Colonic mucosa (tissue), 4 donors: ENCODE data around the gene SLC39A11. TPM values are rescaled to one million over a fixed set of nuclear protein-coding genes. Genes with fewer than 3 reads are reported as not detected.

ENCODE experiments used
- DNase-seq: peaks from one replicate; pipeline ENCODE4 v3.0.0-alpha.2; 2020
- H3K27ac ChIP-seq: fragments of 200-600 bp; one replicate; pipeline ENCODE4 v1.8.0; 2021
- H3K27me3 ChIP-seq: fragments of 200-600 bp; one replicate; pipeline ENCODE4 v1.8.0; 2021
- H3K36me3 ChIP-seq: fragments of 200-600 bp; one replicate; pipeline ENCODE4 v1.8.0; 2021
- H3K4me1 ChIP-seq: fragments of 200-600 bp; one replicate; pipeline ENCODE4 v1.8.0; 2021; ENCODE audit warnings: mild to moderate bottlenecking
- H3K4me3 ChIP-seq: fragments of 200-600 bp; one replicate; pipeline ENCODE4 v1.8.0; 2021
- H3K9ac ChIP-seq, 2 donors: one replicate each; pipeline ENCODE4 v1.7.0; 2013; ENCODE audit warnings: control low read depth in 2 of 2, low read depth in 2 of 2, low read length in 2 of 2
- H3K9me3 ChIP-seq: fragments of 200-600 bp; one replicate; pipeline ENCODE4 v1.8.0; 2021
- intact Hi-C: fragments of 100-400 bp; cut with DNase I; formaldehyde crosslinking; loops from one replicate; pipeline ENCODE4 v1.14.1; 2022
- total RNA-seq, 2 donors: library from RNA; stranded (reverse); fragmentation: NEBNext Ultra II Directional in 1 of 2; extraction: Animal tissue kit (Norgen Biotek cat#: 25700) in 1 of 2; gene quantifications; one replicate each; pipeline ENCODE4 v1.2.1, GENCODE V29; 2021
- TF ChIP-seq, protein P1 (sequence below): fragments of 200-600 bp; IDR thresholded peaks from one replicate; pipeline ENCODE4 v1.8.0; 2022; ENCODE audit warnings: antibody characterized with exemption, mild to moderate bottlenecking
- donor health status: healthy.
- donor health status: DM: no; HTN: no; CAD: no.
- donor health status: DM: no; HTN: no; CAD: no.

SLC39A11 gene
- total RNA-seq, 2 donors from 2014 or later = 57.7 to 60.0 TPM

DNA sequence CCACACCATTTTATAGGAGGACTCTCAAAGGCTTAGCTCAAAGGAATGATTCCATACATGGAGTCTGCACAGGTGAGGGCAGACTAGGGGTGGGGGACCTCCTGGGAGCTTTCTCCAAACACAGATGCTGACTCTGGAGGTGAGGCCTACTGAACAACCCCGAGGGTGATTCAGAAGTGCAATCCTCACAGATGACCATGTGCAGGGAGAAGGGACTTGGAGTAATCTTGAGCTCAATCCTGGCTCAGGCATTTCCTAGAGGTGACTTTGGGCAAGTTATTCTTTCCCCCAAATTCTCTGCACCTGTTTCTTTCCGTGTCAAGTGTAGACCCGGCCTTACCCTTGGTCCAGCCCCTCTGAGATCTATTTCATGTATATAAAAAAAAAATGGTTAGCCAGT, 401.5 kb downstream of the SLC39A11 start:
- DNase-seq = no peak
- Histone ChIP-seq H3K4me1 (no peaks in the 10 kb centered on the region), H3K36me3 (no peaks in the 10 kb centered on the region), H3K27ac (no peak overlapping the region), H3K9ac (no peak overlapping the region), H3K27me3 (no peaks in the 10 kb centered on the region), H3K4me3 (no peak overlapping the region), H3K9me3 (no peaks in the 10 kb centered on the region)
- TF ChIP-seq, protein P1, sequence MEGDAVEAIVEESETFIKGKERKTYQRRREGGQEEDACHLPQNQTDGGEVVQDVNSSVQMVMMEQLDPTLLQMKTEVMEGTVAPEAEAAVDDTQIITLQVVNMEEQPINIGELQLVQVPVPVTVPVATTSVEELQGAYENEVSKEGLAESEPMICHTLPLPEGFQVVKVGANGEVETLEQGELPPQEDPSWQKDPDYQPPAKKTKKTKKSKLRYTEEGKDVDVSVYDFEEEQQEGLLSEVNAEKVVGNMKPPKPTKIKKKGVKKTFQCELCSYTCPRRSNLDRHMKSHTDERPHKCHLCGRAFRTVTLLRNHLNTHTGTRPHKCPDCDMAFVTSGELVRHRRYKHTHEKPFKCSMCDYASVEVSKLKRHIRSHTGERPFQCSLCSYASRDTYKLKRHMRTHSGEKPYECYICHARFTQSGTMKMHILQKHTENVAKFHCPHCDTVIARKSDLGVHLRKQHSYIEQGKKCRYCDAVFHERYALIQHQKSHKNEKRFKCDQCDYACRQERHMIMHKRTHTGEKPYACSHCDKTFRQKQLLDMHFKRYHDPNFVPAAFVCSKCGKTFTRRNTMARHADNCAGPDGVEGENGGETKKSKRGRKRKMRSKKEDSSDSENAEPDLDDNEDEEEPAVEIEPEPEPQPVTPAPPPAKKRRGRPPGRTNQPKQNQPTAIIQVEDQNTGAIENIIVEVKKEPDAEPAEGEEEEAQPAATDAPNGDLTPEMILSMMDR = no peak
- intact Hi-C loops = no loop called here

DNA sequence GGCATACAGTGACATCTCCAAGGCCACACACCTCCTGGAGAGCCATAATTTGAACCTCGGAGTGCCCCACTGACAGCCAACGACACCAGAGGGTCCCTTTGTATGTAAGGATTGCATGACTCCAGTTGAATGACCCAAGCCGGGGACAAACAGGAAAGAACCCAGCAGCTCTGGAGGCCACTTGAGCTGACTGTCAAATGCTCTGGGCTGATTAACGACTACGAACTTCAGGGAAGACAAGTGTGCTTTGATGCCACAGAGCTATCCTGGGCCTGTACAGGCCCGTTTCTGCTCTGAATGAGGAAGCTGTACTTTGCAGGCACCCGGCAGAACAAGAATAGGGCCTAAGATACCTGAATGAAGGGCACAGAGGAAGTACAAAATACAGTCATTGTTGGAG, 404.6 kb downstream of the SLC39A11 start:
- no peaks in the 10 kb centered on the region for H3K9me3 ChIP-seq
- no peak overlapping the region for H3K27ac ChIP-seq
- H3K9ac ChIP-seq = no peak overlapping the region
- TF ChIP-seq, protein P1 = no peak
- intact Hi-C loops = no loop called here
- H3K4me3 ChIP-seq = no peak overlapping the region
- DNase-seq = no peak
- no peaks in the 10 kb centered on the region for H3K36me3 ChIP-seq
- H3K27me3 ChIP-seq = no peaks in the 10 kb centered on the region
- no peaks in the 10 kb centered on the region for H3K4me1 ChIP-seq

DNA sequence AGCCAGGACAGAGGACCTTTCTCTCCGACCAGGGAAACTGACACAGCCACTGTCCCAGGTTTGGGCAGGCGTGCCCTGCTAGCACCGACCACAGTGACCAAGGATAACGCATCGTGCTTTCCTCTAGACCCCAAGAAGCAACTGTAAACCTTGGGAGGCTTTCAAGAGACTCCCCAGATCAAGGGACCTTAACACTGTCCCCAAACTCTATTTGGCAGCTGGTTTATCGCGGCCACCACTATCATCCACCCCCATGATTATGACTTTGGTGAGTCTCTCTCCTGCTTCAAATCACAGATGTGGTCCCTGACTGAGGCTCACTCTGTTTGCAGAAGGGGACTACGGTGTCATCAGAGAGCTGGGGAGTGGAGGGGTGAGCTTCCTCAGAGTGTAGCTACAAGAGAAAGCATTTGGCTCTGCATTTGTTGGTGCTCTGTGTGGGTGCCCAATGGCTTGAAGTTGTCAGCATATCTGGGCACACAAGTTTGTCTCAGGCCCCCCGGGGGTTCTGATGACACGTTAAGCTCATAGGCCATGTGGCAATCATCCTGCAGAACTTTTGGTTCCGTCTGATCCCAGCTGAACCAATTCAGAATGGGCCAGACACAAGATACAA, 408.0 kb downstream of the SLC39A11 start:
- no peak overlapping the region for H3K9ac ChIP-seq
- TF ChIP-seq, protein P1 = no peak
- intact Hi-C loops = no loop called here
- no peak overlapping the region for H3K4me3 ChIP-seq
- no peaks in the 10 kb centered on the region for H3K4me1 ChIP-seq
- no peaks in the 10 kb centered on the region for H3K27me3 ChIP-seq
- DNase-seq = no peak
- H3K27ac ChIP-seq = peak overlapping the region; percentile 48
- no peaks in the 10 kb centered on the region for H3K36me3 ChIP-seq
- H3K9me3 ChIP-seq = no peaks in the 10 kb centered on the region

DNA sequence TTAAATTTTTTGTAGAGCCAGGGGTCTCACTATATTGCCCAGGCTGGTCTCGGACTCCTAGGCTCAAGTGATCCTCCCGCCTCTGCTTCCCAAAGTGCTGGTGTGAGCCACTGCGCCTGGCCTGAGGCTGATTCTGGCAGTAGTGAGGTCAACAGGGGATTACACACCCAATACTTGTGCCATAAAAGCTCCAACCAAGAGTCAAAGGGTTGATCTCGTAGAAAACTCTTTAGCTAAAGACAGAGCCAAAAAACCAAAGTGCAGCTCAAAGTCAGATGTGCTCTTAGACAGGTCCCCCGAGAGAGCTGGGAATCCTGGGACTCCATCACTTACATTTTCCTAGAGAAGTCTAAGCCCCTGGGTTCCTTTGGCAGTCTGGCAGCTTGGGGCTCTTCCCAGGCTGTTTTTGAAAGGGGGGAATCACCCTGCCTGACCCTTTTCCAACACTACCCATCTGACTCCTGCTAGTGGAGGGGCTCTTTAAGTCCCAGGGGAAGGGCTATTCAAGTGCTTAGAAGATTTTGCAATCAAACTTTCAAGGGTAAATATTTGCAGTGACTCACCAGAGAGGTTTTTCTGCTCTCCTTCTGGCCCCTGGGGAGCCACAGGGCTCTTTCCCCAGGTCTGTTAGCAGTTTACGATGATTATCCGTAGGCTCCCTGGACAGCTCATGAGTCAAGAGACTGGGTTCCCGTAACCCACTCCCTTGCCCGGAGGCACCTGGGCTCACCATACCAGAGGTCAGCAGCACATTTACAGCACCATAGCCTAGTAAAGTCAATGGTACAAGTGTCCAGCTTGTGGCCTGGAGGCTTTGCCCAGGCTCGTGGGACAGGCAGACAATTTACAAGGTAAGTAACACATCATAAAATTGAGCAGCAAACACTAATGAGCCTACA, 408.7 kb downstream of the SLC39A11 start:
- H3K9ac ChIP-seq = no peak overlapping the region
- no peaks in the 10 kb centered on the region for H3K4me1 ChIP-seq
- H3K36me3 ChIP-seq = no peaks in the 10 kb centered on the region
- H3K27ac ChIP-seq = peak overlapping the region; percentile 48
- TF ChIP-seq, protein P1 = no peak
- H3K9me3 ChIP-seq = no peaks in the 10 kb centered on the region
- no peaks in the 10 kb centered on the region for H3K27me3 ChIP-seq
- DNase-seq = peak; percentile 59
- intact Hi-C loops = no loop called here
- no peak overlapping the region for H3K4me3 ChIP-seq

DNA sequence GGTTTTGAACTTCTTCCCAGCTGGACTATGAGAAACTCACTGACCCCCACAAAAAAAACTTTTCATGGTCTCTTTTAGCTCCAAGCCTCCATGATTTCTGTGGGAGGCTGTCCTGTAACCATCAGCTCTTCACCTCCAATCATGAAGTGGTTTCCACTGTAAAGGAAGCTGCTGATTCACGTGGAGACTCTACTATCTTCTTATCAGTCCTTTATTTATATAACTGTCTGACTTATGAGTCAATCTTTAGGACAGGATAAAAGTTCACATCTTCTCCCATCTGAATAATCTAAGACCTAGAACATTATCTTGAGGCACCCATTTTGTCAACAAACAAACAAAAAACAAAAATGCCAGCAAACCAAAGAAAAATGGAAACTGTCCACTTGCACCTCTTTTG, 409.9 kb downstream of the SLC39A11 start:
- no peak for DNase-seq
- H3K4me1 ChIP-seq = no peaks in the 10 kb centered on the region
- TF ChIP-seq, protein P1 = no peak
- intact Hi-C loops = no loop called here
- H3K9me3 ChIP-seq = no peaks in the 10 kb centered on the region
- H3K27ac ChIP-seq = no peak overlapping the region
- H3K27me3 ChIP-seq = no peaks in the 10 kb centered on the region
- no peaks in the 10 kb centered on the region for H3K36me3 ChIP-seq
- H3K9ac ChIP-seq = no peak overlapping the region
- no peak overlapping the region for H3K4me3 ChIP-seq
